Gastrocnemius medialis (tissue), 4 donors: ENCODE data around the gene LRCH1.

ENCODE experiments used
- POLR2A ChIP-seq, 2 donors: fragments of 450-650 bp; IDR thresholded peaks; one replicate each; pipeline ENCODE4 v1.6.1; 2017; ENCODE audit warnings: antibody characterized with exemption in 2 of 2, mild to moderate bottlenecking in 2 of 2, moderate library complexity in 2 of 2
- TF ChIP-seq, protein P1 (sequence below), 5 experiments: fragments of 450-650 bp in 3 of 5; fragments of 200-600 bp in 2 of 5; sonication (generic) in 2 of 5; IDR thresholded peaks in 4 of 5; conservative IDR thresholded peaks in 1 of 5; 1 replicate in 4 of 5; 2 replicates in 1 of 5; pipeline ENCODE4 v1.5.1; 2016 to 2019; ENCODE audit warnings: antibody characterized with exemption in 5 of 5, mild to moderate bottlenecking in 3 of 5, moderate library complexity in 3 of 5

DNA sequence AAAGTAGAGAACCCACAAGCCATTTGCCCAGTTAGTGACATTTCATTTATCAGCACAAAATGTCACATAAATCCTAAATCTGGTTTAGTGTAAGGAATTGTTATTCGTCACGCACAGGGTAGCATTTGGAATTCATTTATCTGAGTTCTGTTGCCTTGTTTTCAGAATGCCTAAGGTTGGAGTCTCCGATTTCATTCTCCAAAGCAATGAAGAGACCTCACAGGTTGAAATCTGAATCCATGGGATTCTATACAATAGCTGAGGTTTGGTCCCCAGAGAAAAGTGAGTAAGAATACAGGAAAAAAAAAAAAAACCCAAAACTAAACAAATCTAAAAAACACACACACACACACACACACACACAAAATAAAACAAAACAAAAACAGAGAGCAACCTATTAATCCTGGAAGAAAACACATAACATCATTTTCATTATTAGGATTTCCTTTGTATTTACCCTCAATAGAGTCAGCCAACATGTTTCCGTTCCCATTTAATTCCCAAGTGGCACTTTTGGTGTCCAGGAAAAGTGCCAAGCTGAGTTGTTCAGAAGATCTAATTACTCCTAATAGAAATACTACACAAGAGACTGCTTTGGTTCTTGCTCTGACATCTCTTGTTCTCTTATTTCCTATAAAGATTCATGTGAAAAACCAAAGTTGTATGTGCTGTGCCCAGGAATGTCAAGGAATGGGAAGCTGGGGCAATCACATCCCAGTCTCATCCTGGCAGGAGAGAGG lies 36.2 kb upstream of the LRCH1 start:
- TF ChIP-seq, protein P1, sequence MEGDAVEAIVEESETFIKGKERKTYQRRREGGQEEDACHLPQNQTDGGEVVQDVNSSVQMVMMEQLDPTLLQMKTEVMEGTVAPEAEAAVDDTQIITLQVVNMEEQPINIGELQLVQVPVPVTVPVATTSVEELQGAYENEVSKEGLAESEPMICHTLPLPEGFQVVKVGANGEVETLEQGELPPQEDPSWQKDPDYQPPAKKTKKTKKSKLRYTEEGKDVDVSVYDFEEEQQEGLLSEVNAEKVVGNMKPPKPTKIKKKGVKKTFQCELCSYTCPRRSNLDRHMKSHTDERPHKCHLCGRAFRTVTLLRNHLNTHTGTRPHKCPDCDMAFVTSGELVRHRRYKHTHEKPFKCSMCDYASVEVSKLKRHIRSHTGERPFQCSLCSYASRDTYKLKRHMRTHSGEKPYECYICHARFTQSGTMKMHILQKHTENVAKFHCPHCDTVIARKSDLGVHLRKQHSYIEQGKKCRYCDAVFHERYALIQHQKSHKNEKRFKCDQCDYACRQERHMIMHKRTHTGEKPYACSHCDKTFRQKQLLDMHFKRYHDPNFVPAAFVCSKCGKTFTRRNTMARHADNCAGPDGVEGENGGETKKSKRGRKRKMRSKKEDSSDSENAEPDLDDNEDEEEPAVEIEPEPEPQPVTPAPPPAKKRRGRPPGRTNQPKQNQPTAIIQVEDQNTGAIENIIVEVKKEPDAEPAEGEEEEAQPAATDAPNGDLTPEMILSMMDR (IDR thresholded peaks at IDR 0.05 in 4 of 5, conservative IDR thresholded peaks at IDR 0.05 in 1 of 5): no peak
- no peak for TF ChIP-seq POLR2A (IDR thresholded peaks at IDR 0.05)
